Cortex of kidney (tissue), 1 donor: ENCODE data around the gene SLC17A7.
A peak's percentile ranks its signal among the peaks of the same experiment; 100 is the strongest.
"Not testable (repeated sequence)": the region's sequence is repeated elsewhere in the genome, so short reads cannot be mapped to it uniquely, and the experiment has no call there.

Experiments
- DNase-seq: peaks from one replicate; lab custom pipeline; 2025; lab: John Stamatoyannopoulos, UW

SLC17A7 gene

GRCh38 chr19:49469828-49470614 is 28.7 kb upstream of the SLC17A7 start:
- no peak for DNase-seq

GRCh38 chr19:49468746-49469447 is 27.6 kb upstream of the SLC17A7 start:
- DNase-seq = no peak

GRCh38 chr19:49468199-49468598 is 26.9 kb upstream of the SLC17A7 start:
- no peak for DNase-seq

GRCh38 chr19:49465371-49465770 is 24.0 kb upstream of the SLC17A7 start:
- no peak for DNase-seq

GRCh38 chr19:49463960-49464740 is 22.8 kb upstream of the SLC17A7 start:
- DNase-seq = no peak

GRCh38 chr19:49462492-49462891 is 21.2 kb upstream of the SLC17A7 start:
- DNase-seq = no peak

- no peak for DNase-seq
Measured at GRCh38 chr19:49461656-49462055, 20.3 kb upstream of the SLC17A7 start.

- not testable (repeated sequence) for DNase-seq
Measured at GRCh38 chr19:49461130-49461529, 19.8 kb upstream of the SLC17A7 start.

- DNase-seq = no peak
Measured at GRCh38 chr19:49459388-49459787, 18.1 kb upstream of the SLC17A7 start.

GRCh38 chr19:49458567-49458903 is 17.2 kb upstream of the SLC17A7 start:
- DNase-seq = no peak

GRCh38 chr19:49456326-49456725 is 15.0 kb upstream of the SLC17A7 start:
- no peak for DNase-seq

- DNase-seq = no peak
Measured at GRCh38 chr19:49455773-49456172, 14.4 kb upstream of the SLC17A7 start.

- DNase-seq = no peak
Measured at GRCh38 chr19:49453757-49454240, 12.5 kb upstream of the SLC17A7 start.

- DNase-seq = peak; percentile 74
Measured at GRCh38 chr19:49453013-49453756, 11.9 kb upstream of the SLC17A7 start, which contains the start of gene ALDH16A1. Gene ALDH16A1, plus strand, starts transcription at chr19:49453225. Its CDS starts 107 bp downstream, at chr19:49453332.

- no peak for DNase-seq
Measured at GRCh38 chr19:49451430-49452181, 10.3 kb upstream of the SLC17A7 start, which contains the start of gene PIH1D1. Gene PIH1D1, minus strand, starts transcription at chr19:49451814. Its CDS starts 240 bp downstream, at chr19:49451574.

- DNase-seq = no peak
Measured at GRCh38 chr19:49450405-49450804, 9.1 kb upstream of the SLC17A7 start.

- DNase-seq = no peak
Measured at GRCh38 chr19:49448432-49448786, 7.1 kb upstream of the SLC17A7 start.

- DNase-seq = no peak
Measured at GRCh38 chr19:49447485-49448431, 6.4 kb upstream of the SLC17A7 start.

GRCh38 chr19:49445997-49446396 is 4.7 kb upstream of the SLC17A7 start:
- no peak for DNase-seq
